ENCODE data around the gene CPA5.

- TF ChIP-seq CTCF (IDR thresholded peaks at IDR 0.05) = no peak
- no peak for TF ChIP-seq POLR2A (IDR thresholded peaks at IDR 0.05)
Observed at GRCh38 chr7:130397758-130398073, 53.1 kb downstream of the CPA5 start.

Measured in vagina (tissue), 2 donors.